HL-60/S4 treated with phorbol 12-myristate 13-acetate at 8.2 ng/mL for 4 days and 3 days (cell line): ENCODE results near the gene C1QTNF1.

Experiments used
- in situ Hi-C: fragments of 300-500 bp; cut with MboI; formaldehyde crosslinking; loops from 2 replicates; pipeline ENCODE4 v1.15.0; 2022; ENCODE audit warnings: low sequenced_read_pairs

The C1QTNF1 gene

DNA sequence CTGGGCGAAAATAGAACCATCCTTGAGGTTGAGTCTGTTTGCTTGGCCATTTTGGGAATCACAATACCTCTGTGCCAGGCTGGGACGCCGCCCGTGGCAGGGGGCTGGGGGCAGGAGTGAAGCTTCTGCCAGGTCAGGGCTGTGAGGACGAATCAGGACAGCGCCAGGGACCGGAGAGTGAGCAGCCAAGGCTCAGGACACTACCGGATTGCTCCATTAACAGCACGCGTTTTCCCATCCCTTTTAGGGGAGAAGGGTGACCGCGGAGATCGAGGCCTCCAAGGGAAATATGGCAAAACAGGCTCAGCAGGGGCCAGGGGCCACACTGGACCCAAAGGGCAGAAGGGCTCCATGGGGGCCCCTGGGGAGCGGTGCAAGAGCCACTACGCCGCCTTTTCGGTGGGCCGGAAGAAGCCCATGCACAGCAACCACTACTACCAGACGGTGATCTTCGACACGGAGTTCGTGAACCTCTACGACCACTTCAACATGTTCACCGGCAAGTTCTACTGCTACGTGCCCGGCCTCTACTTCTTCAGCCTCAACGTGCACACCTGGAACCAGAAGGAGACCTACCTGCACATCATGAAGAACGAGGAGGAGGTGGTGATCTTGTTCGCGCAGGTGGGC, 23.4 kb downstream of the C1QTNF1 start:
- in situ Hi-C loops, result loop anchor here (25.0 kb wide), 1 partner anchor 340 kb away; no protein-coding TSS in a partner anchor

DNA sequence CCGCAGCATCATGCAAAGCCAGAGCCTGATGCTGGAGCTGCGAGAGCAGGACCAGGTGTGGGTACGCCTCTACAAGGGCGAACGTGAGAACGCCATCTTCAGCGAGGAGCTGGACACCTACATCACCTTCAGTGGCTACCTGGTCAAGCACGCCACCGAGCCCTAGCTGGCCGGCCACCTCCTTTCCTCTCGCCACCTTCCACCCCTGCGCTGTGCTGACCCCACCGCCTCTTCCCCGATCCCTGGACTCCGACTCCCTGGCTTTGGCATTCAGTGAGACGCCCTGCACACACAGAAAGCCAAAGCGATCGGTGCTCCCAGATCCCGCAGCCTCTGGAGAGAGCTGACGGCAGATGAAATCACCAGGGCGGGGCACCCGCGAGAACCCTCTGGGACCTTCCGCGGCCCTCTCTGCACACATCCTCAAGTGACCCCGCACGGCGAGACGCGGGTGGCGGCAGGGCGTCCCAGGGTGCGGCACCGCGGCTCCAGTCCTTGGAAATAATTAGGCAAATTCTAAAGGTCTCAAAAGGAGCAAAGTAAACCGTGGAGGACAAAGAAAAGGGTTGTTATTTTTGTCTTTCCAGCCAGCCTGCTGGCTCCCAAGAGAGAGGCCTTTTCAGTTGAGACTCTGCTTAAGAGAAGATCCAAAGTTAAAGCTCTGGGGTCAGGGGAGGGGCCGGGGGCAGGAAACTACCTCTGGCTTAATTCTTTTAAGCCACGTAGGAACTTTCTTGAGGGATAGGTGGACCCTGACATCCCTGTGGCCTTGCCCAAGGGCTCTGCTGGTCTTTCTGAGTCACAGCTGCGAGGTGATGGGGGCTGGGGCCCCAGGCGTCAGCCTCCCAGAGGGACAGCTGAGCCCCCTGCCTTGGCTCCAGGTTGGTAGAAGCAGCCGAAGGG, 24.2 kb downstream of the C1QTNF1 start:
- in situ Hi-C loops, result loop anchor here (25.0 kb wide), 1 partner anchor 339 kb away; no protein-coding TSS in a partner anchor

DNA sequence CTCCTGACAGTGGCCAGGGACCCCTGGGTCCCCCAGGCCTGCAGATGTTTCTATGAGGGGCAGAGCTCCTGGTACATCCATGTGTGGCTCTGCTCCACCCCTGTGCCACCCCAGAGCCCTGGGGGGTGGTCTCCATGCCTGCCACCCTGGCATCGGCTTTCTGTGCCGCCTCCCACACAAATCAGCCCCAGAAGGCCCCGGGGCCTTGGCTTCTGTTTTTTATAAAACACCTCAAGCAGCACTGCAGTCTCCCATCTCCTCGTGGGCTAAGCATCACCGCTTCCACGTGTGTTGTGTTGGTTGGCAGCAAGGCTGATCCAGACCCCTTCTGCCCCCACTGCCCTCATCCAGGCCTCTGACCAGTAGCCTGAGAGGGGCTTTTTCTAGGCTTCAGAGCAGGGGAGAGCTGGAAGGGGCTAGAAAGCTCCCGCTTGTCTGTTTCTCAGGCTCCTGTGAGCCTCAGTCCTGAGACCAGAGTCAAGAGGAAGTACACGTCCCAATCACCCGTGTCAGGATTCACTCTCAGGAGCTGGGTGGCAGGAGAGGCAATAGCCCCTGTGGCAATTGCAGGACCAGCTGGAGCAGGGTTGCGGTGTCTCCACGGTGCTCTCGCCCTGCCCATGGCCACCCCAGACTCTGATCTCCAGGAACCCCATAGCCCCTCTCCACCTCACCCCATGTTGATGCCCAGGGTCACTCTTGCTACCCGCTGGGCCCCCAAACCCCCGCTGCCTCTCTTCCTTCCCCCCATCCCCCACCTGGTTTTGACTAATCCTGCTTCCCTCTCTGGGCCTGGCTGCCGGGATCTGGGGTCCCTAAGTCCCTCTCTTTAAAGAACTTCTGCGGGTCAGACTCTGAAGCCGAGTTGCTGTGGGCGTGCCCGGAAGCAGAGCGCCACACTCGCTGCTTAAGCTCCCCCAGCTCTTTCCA, 25.1 kb downstream of the C1QTNF1 start:
- in situ Hi-C loops, result loop anchor here (25.0 kb wide), 1 partner anchor 338 kb away; no protein-coding TSS in a partner anchor

DNA sequence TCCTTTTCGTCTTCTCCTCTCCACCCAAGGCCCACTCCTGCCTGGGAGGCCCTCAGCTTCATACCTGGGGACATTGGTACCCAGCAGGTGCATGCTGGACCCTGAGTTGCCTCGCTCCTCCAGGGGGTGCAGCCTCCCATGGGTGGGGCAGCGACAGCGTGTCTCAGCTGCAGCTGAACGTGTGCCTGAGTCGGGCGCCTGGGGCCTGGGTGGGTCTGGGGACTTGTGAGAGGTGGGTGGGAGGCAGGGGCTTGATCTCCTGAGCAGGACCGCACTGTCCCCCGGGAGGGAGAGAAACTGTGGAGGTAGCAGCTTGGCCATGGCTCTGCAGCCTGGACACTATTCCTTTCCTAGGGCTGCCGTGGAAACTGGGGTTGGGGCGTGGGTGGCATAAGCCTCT, 25.9 kb downstream of the C1QTNF1 start:
- in situ Hi-C loops, result loop anchor here (25.0 kb wide), 1 partner anchor 337 kb away; no protein-coding TSS in a partner anchor

DNA sequence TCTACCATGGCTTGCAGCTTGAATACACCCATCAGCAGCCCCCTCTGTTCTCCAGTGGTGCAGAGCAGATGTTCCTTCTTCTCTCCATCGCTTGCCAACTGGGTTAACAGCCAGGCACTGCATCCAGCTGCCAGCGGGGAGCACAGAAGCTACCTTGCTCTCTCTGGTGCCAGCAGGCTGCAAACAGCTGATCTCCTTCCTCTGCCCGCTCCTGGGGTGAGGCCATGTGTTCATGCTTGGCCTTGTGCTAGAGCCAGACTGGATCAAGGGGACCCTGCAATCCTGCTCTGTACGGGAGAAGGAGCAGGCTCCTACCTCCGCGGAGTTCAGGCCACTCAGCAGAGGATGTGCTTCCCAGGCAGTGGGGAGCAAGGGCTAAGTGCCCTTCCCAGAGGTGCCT, 26.6 kb downstream of the C1QTNF1 start:
- in situ Hi-C loops, result no loop called here

DNA sequence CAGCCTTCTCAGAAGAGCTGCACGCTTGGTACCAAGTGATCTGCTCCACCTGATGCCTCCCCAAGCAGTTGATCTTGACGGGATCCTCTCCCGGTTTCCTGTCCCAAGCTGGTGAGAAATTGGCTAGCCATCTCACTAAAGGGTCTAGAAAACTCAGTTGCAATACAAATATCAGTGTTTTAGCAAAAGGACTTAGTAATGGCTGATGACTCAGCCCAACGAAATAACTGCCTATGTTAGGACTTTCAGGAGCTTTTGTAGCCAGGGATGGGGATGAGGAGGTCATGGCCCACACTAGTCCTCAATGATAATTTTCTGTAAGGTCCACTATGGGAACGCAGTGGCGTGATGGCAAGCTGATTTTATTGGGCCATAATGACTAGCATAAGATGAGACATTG, 27.3 kb downstream of the C1QTNF1 start:
- in situ Hi-C loops, result no loop called here

DNA sequence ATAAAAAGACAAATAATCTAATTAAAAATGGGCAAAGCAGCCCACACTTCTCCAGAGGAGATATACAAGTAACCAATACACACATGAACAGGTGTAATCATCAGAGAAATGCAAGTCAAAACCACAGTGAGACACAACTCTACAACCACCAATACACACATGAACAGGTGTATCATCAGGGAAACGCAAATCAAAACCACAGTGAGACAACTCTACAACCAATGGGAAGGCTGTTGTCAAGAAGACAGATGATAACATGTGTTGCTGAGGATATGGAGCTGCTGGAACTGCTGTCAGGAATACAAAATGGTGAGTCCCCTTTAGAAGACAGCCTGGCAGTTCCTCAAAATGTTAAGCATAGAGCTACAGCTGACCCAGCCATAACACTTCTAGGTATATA, 28.2 kb downstream of the C1QTNF1 start:
- in situ Hi-C loops, result no loop called here

DNA sequence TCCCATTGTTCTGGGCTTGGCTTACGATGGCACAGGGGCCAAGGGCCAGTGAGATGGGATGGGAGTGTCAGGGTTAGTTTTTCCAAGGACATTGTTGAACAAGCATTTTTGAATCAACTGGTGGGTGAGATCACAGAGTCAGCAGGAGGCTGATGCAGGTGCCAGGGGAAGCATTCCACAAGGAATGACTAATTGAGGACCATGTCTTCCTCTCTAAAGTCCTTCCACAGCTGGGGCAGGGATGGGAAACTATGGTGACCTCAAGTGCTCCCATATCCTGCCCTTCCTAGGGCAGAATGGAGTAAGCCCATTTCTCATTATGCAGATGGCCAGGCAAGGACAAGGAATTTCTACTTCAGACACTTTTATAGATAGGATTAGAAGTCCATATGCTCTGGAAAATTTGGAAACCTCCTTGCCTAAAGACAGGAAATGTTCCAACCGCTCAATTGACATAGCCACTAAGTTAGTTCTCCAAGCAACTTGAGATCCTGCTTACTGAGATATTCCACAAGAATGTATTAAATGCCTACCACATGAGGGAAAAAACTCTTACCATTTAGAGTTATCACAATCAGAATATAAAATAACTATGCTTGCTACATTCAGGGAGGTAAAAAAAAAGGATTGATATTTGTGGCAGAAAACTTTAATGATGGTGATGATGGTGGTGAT, 29.4 kb downstream of the C1QTNF1 start:
- in situ Hi-C loops, result no loop called here

DNA sequence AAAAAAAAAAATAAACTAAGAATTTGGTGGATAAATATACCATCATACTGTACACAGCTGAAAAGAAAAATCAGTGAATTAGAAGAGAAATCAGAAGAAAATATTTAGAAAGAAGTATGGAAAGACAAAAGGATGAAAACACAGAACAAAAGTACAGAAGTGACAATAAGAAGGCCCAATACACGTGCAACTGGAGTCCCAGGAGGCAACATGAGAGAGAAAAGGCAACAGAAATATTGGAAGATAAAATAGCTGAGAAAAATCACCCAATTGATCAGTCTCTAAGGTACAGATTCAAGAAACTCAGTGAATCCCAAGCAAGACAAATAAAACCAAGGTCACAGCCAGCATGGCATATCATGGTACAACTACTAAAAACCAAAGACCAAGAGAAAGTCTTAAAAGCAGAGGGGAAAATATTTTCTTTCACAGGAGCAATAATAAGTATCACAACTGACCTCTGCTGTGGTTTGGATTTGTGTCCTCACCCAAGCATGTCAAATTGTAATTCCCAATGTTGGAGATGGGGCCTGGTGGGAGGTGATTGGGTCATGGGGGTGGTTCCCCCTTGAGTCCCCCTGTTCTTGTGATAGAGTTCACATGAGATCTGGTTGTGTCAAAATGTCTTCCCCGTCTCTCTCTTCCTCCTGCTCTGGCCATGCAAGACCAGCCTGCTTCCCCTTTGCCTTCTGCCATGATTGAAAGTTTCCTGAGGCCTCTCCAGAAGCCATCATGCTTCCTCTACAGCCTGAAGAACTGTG, 30.4 kb downstream of the C1QTNF1 start:
- in situ Hi-C loops, result no loop called here

DNA sequence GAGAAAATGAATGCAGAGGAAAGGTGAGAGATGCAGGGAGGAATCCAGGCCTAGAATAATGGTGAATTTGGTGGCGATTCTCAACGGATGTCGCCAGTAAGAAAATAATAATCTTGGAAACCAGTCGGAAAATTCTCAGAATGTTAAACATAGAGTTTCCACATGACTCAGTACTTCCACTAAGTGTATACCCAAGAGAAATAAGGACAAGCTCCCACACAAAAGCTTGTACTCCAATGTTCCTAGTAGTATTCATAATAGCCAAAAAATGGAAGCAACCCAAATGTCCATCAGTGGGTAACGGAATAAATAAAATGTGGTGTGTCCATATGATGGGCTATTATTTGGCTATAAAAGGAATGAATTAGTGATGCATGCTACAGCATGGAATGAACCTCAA, 31.2 kb downstream of the C1QTNF1 start:
- in situ Hi-C loops, result no loop called here

DNA sequence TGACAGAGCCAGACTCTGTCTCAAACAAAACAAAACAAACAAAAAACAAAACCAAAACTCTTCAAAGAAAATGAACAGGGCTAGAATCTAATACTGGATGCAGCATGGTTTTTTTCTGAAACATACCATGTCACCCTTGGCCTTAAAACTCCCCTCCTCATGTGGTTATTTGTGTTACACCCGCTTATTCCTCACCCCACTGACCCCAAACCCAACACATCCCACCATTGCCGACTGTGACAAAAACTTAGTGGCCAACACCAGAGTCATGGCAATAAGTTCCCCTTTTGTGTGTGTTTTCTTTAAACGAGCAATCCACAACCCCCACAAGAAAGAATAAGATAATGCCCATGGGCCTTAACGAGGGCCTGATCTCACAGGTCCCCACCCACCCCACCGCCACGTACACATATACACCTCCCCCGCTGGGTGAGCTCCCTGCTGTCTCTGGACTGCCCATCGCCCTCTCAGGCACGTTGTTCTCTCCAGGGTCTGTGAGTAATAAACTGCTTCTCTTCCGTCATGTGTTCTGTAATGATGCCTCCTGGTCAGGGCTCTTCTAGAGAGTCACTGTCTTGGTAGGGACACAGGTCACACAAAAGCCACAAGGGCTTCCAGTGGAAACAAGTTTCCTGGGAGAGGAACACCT, 33.9 kb downstream of the C1QTNF1 start:
- in situ Hi-C loops, result no loop called here

DNA sequence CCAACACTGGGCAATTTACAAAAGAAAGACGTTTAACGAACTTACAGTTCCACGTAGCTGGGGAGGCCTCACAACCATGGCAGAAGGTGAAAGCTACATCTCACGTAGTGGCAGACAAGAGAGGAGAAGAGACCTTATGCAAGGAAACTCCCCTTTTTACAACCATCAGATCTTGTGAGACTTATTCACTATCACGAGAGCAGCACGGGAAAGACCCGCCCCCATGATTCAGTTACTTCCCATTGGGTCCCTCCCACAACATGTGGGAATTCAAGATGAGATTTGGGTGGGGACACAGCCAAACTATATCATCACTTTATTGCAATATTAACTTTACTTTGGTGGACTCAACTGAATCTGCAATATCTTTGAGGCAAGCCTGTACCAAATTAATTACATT, 38.7 kb downstream of the C1QTNF1 start:
- in situ Hi-C loops, result no loop called here

DNA sequence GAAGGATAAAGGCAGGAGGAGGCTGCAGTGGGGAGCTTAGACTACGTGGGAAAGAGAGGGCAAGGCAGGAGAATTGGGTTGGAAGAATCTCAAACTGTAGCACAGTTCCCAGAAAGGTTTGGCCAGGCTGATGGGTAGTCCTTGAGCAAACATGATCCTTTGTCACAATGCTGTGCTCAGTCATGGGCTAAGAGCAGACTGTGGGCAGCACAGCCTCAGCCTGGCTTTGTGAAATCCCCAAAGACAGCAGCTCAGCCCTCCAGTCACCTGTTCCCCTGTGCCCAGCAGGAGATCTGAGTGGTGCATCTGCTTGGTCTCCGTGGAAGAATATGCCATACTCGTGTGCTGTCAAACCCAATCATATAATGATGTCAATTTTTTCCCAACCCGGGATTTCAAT, 40.1 kb downstream of the C1QTNF1 start:
- in situ Hi-C loops, result no loop called here

DNA sequence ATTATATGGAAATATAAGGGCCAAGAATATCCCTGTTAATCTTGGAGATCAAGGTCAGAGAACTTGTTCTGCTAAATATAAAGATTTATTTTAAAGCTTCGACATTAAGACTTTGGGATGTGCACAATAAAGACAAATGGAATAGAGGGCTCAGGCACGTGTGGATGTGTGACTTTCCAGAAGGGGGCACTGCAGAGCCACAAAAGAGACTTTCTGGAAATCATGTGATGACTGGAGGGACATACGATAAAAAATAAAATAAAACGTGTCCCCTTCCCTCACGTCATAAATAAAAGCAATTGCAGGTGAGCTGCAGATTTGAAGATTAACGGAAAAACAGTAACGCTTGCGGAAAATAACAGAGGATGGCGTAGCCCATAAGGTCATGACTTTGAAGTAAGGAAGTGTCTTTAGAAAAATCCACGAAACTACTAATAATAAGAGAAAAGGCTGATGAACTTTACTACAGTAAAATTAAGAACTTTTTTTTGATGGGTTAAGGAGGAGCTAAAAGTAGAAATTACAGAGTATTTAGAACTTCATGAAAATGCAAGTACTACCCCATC, 41.2 kb downstream of the C1QTNF1 start:
- in situ Hi-C loops, result no loop called here

DNA sequence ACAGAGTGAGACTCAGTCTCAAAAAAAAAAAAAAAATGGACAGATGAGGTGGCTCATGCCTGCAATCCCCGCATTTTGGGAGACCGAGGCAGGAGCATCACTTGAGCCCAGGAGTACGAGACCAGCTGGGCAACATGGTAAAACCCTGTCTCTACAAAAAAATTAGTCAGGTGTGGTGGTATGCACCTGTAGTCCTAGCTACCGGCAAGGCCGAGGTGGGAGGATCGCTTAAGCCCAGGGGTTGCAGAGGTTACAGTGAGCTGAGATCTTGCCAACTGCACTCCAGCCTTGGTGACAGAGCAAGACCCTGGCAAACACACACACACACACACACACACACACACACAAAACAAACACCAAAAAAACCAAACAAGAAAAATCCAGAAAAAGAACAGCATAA, 43.0 kb downstream of the C1QTNF1 start:
- in situ Hi-C loops, result no loop called here

DNA sequence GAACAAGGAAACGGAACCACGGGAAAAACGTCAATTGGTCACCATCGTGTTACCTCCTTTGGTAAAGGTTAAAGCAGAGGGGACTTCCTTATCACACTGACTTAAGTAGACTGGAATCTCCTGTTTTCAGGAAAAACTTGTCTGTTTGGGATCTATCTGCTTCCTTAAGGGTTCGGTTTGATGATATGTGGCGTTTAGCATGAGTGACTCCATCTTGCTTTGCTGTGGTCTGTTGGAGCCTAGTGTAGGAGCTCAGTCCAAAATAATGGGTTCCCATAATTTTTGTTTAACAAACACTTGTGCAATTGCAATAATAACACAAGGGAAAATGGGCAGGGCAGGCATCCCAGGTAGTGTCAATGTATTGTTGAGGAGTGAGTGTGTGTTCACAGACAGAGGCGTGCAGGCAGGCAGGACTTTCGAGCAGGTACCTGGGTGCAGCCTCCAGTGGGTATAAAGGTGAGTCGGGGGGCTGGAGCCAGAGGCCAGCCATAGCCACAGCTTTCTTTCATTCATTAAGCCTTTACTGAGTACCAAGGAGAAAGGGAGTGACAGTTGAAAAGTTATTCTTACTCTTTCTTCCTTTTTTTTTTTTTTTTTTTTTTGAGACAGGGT, 46.4 kb downstream of the C1QTNF1 start:
- in situ Hi-C loops, result no loop called here

DNA sequence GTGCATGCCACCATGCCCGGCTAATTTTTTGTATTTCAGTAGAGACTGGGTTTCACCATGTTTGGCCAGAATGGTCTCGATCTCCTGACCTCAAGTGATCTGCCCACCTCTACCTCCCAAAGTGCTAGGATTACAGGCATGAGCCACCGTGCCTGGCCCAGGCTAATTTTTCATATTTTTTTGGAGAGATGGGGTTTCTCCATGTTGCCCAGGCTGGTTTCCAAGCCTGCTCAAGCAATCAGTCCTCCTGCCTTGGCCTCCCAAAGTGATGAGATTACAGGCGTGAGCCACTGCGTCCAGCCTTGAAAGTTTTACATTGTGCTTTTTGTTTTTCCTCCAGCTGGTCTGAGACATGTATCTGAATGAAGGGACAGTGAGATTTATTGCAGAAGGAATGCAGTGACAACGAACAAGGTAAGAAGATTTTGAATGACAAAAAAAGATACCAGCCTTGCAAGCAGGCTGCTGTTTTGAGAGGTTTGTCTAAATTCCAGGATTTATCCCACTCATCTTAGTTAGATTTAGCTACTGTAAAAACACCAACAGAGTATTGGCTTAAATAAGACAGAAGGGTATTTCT, 47.3 kb downstream of the C1QTNF1 start:
- in situ Hi-C loops, result no loop called here

DNA sequence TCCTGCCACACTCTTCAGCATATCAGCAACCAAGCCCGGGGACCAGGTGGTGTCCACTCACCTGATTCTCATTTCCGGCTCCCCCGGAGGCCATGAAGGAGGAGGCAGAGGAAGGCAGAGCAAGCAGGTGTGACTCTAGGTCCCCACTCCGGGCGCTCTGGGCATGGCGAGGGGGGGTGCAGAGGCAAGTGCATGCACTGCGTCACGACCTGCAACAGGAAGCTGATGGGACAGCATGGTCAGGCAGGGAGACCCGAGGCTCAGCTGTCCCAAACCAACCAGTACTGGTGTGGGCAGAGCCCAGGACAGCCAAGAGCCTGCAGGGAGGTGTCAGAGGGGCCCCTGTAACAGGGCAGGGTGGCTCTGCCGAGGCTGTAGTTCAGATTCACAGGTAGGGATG, 48.6 kb downstream of the C1QTNF1 start:
- in situ Hi-C loops, result no loop called here
